Measurements from ENCODE around the gene ADGRL3.

DNA sequence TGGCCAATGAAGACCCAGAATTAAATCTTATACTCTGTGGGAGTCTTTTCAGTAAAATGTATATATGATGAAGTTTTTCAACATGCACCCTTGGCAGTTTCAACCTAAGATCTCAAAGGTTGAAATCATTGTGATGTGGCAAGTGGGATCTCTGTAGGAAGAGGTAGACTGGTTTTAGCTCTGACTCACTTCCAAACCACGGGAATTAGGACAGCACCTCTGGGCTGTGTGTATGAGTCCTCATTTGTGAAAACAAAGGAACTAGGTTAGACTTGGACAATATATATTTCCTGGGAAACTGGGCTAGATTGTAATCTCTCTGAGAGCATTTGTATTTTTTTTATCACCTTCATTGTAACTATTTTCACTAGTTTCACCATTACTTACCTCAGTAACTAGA is 333.0 kb downstream of the ADGRL3 start:
- no peak for TF ChIP-seq EZH2 (IDR thresholded peaks at IDR 0.05)
- TF ChIP-seq, protein P1, sequence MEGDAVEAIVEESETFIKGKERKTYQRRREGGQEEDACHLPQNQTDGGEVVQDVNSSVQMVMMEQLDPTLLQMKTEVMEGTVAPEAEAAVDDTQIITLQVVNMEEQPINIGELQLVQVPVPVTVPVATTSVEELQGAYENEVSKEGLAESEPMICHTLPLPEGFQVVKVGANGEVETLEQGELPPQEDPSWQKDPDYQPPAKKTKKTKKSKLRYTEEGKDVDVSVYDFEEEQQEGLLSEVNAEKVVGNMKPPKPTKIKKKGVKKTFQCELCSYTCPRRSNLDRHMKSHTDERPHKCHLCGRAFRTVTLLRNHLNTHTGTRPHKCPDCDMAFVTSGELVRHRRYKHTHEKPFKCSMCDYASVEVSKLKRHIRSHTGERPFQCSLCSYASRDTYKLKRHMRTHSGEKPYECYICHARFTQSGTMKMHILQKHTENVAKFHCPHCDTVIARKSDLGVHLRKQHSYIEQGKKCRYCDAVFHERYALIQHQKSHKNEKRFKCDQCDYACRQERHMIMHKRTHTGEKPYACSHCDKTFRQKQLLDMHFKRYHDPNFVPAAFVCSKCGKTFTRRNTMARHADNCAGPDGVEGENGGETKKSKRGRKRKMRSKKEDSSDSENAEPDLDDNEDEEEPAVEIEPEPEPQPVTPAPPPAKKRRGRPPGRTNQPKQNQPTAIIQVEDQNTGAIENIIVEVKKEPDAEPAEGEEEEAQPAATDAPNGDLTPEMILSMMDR (IDR thresholded peaks at IDR 0.05) = no peak
- no peak for TF ChIP-seq EZH2phosphoT487 (IDR thresholded peaks at IDR 0.05)

Measured in neural progenitor cell (in vitro differentiated cells).